Measurements from ENCODE around the gene ATP11A. TPM values are rescaled to one million over a fixed set of nuclear protein-coding genes. Genes with fewer than 3 reads are reported as not detected.

The ATP11A gene
- total RNA-seq, 2 donors from 2014 or later: 122 to 140 TPM

DNA sequence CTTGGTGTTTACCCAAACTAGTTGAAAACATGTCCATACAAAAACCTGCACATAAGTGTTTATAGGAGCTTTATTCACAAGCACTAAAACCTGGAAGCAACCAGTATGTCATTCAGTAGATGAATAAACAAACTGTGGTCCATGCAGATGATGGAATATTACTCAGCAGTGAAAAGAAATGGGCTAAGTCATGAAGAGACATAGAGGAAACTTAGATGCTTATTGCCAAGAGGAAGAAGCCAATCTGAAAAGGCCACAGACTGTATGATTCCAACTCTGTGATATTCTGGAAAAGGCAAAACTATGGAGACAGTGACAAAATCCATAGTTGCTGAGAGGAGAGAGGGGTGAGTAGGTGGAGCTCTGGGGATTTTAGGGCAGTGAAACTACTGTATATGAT is 240.4 kb downstream of the ATP11A start:
- no peaks in the 10 kb centered on the region for H3K27me3 Mint-ChIP-seq (ENCODE audit: insufficient read depth)
- no peak for DNase-seq
- Histone ChIP-seq H3K9ac (ENCODE audit: extremely low read depth, low read length, poor library complexity, severe bottlenecking) (no peak overlapping the region), H3K36me3 (ENCODE audit: control insufficient read depth, insufficient read depth, low read length) (no peaks in the 10 kb centered on the region), H3K9me3 (ENCODE audit: control insufficient read depth, low read length) (peaks cover 10% of the 10 kb centered on the region), H3K27ac (ENCODE audit: low read depth, low read length) (no peak overlapping the region), H3K4me3 (ENCODE audit: low read length) (no peak overlapping the region), H3K4me1 (ENCODE audit: control insufficient read depth, insufficient read depth, low read length) (no peaks in the 10 kb centered on the region), H3K27me3 (ENCODE audit: control insufficient read depth, insufficient read depth, low read length, poor library complexity, severe bottlenecking) (no peaks in the 10 kb centered on the region)
- H3K4me1 Mint-ChIP-seq: peaks cover 13% of the 10 kb centered on the region
- no peak overlapping the region for H3K27ac Mint-ChIP-seq
- H3K4me3 Mint-ChIP-seq: no peak overlapping the region
- H3K36me3 Mint-ChIP-seq (ENCODE audit: low read depth): peaks cover 10% of the 10 kb centered on the region
- TF ChIP-seq, protein P1, sequence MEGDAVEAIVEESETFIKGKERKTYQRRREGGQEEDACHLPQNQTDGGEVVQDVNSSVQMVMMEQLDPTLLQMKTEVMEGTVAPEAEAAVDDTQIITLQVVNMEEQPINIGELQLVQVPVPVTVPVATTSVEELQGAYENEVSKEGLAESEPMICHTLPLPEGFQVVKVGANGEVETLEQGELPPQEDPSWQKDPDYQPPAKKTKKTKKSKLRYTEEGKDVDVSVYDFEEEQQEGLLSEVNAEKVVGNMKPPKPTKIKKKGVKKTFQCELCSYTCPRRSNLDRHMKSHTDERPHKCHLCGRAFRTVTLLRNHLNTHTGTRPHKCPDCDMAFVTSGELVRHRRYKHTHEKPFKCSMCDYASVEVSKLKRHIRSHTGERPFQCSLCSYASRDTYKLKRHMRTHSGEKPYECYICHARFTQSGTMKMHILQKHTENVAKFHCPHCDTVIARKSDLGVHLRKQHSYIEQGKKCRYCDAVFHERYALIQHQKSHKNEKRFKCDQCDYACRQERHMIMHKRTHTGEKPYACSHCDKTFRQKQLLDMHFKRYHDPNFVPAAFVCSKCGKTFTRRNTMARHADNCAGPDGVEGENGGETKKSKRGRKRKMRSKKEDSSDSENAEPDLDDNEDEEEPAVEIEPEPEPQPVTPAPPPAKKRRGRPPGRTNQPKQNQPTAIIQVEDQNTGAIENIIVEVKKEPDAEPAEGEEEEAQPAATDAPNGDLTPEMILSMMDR (conservative IDR thresholded peaks at IDR 0.05): no peak
- H3K9me3 Mint-ChIP-seq: peaks cover 11% of the 10 kb centered on the region

DNA sequence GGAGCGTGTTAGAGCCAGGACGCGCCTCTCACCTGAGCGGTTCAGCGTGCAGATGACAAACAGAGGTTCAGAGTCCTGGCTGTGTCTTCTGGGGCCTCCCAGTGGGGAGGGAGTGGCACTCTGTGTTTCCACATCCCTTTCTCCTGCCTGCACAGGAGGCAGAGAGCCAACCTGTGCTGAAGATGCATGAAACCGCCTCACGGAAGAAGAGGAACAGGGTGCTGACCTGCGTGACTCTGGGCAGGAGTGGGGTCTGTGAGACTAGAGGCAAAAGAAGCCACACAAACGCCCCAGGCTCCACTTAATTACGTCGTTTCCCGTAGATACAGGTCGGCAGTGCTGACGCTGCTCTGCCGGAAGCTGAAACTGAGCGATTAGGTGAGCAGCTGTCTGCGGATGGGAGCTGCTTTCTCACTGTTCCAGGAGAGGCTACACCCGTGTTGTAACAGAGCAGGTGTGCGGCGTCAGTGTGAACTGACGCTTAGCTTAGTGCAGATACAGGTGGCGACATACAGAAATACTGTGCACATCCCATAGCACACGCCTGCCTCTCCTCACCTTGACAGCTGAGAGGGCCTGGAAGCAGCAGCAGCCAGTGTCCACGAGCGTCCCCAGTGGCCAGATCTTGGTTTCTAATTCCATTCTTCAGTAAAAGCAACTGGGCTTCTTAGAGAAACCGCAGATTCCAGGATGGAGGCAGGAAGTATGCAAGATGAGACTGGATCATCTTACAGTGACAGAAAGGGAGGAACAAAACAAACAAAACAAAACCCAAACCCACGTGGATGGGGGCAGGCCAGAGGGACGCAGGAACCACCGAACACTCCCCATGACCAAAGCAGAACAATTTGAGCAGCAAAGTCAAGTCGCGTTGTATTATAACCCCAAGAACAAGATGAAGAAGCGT is 241.4 kb downstream of the ATP11A start:
- no peaks in the 10 kb centered on the region for H3K4me1 ChIP-seq (ENCODE audit: control insufficient read depth, insufficient read depth, low read length)
- Mint-ChIP-seq H3K36me3 (ENCODE audit: low read depth) (peaks cover 10% of the 10 kb centered on the region), H3K9me3 (peaks cover 11% of the 10 kb centered on the region), H3K4me3 (no peak overlapping the region), H3K27me3 (ENCODE audit: insufficient read depth) (no peaks in the 10 kb centered on the region), H3K27ac (no peak overlapping the region), H3K4me1 (peaks cover 13% of the 10 kb centered on the region)
- H3K36me3 ChIP-seq (ENCODE audit: control insufficient read depth, insufficient read depth, low read length): no peaks in the 10 kb centered on the region
- no peak overlapping the region for H3K4me3 ChIP-seq (ENCODE audit: low read length)
- TF ChIP-seq, protein P1 (conservative IDR thresholded peaks at IDR 0.05): peak; percentile 77
- DNase-seq: peak; percentile 84
- no peaks in the 10 kb centered on the region for H3K27me3 ChIP-seq (ENCODE audit: control insufficient read depth, insufficient read depth, low read length, poor library complexity, severe bottlenecking)
- peaks cover 10% of the 10 kb centered on the region for H3K9me3 ChIP-seq (ENCODE audit: control insufficient read depth, low read length)
- 80 to 86% methylated on average over 28 to 32 of the region's 32 CpGs for WGBS, 2 experiments (ENCODE audit: insufficient coverage in 1 of 2, insufficient read length in 1 of 2)
- H3K27ac ChIP-seq (ENCODE audit: low read depth, low read length): no peak overlapping the region
- no peak overlapping the region for H3K9ac ChIP-seq (ENCODE audit: extremely low read depth, low read length, poor library complexity, severe bottlenecking)

DNA sequence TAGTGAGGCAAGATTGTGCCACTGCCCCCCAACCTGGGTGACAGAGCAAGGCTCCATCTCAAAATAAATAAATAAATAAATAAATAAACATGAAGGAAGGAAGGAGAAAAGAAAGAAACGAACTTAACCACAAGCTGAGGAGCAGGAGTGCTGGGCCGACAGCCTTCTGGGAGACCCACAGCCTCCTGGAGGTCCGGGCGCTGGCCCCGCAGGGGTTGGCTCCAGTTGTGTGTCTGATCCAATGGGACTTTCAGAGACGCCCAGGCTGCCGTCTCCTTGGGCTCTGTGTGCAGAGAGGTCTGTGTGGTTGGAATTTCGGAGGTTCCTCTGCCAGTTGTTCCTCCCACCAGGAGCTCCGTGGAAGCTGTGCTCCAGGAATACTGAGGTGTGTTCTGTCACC is 243.1 kb downstream of the ATP11A start:
- Mint-ChIP-seq H3K36me3 (ENCODE audit: low read depth) (peaks cover 6% of the 10 kb centered on the region), H3K9me3 (peaks cover 6% of the 10 kb centered on the region), H3K4me3 (no peak overlapping the region), H3K27me3 (ENCODE audit: insufficient read depth) (no peaks in the 10 kb centered on the region), H3K4me1 (peaks cover 13% of the 10 kb centered on the region), H3K27ac (no peak overlapping the region)
- Histone ChIP-seq H3K27me3 (ENCODE audit: control insufficient read depth, insufficient read depth, low read length, poor library complexity, severe bottlenecking) (no peaks in the 10 kb centered on the region), H3K9me3 (ENCODE audit: control insufficient read depth, low read length) (no peaks in the 10 kb centered on the region), H3K36me3 (ENCODE audit: control insufficient read depth, insufficient read depth, low read length) (no peaks in the 10 kb centered on the region), H3K9ac (ENCODE audit: extremely low read depth, low read length, poor library complexity, severe bottlenecking) (no peak overlapping the region), H3K4me3 (ENCODE audit: low read length) (no peak overlapping the region), H3K4me1 (ENCODE audit: control insufficient read depth, insufficient read depth, low read length) (no peaks in the 10 kb centered on the region), H3K27ac (ENCODE audit: low read depth, low read length) (no peak overlapping the region)
- TF ChIP-seq, protein P1 (conservative IDR thresholded peaks at IDR 0.05): no peak
- WGBS, 2 experiments (ENCODE audit: insufficient coverage in 1 of 2, insufficient read length in 1 of 2): 43 to 74% methylated on average over 2 to 9 of the region's 9 CpGs
- no peak for DNase-seq

Measured in endodermal cell (in vitro differentiated cells).